Tibial nerve (tissue), 4 donors: ENCODE measurements around the gene OPRPN. TPM values are rescaled to one million over a fixed set of nuclear protein-coding genes. Genes with fewer than 3 reads are reported as not detected.

Source experiments
- DNase-seq, 2 donors: peaks; one replicate each; pipeline ENCODE4 v3.0.0-alpha.2; 2019; ENCODE audit warnings: low spot score in 2 of 2
- H3K27ac ChIP-seq, 4 donors: fragments of 200-600 bp; sonication (generic) in 3 of 4; one replicate each; pipeline ENCODE4 v1.5.1; 2017 to 2019; ENCODE audit warnings: mild to moderate bottlenecking in 1 of 4
- H3K27me3 ChIP-seq, 2 donors: fragments of 200-600 bp; sonication (generic) in 1 of 2; one replicate each; pipeline versions ENCODE4 v1.5.1 to v1.6.0; 2017 to 2019
- H3K36me3 ChIP-seq, 3 donors: fragments of 200-600 bp; sonication (generic); one replicate each; pipeline ENCODE4 v1.5.1; 2018 to 2019
- H3K4me1 ChIP-seq, 4 donors: fragments of 200-600 bp; sonication (generic) in 3 of 4; one replicate each; pipeline ENCODE4 v1.5.1; 2017 to 2019
- H3K4me3 ChIP-seq, 4 donors: fragments of 200-600 bp; sonication (generic) in 3 of 4; one replicate each; pipeline ENCODE4 v1.5.1; 2017 to 2019; ENCODE audit warnings: mild to moderate bottlenecking in 1 of 4, moderate library complexity in 1 of 4
- H3K9me3 ChIP-seq, 4 donors: fragments of 200-600 bp; sonication (generic) in 3 of 4; one replicate each; pipeline ENCODE4 v1.5.1; 2017 to 2019
- EP300 ChIP-seq, 2 donors: sonication (generic); formaldehyde crosslinking; IDR thresholded peaks; one replicate each; pipeline ENCODE4 v1.6.1; 2017; ENCODE audit warnings: antibody characterized with exemption in 2 of 2, mild to moderate bottlenecking in 1 of 2
- POLR2A ChIP-seq, 2 donors: fragments of 450-650 bp; IDR thresholded peaks; one replicate each; pipeline ENCODE4 v1.6.1; 2017; ENCODE audit warnings: antibody characterized with exemption in 2 of 2, mild to moderate bottlenecking in 2 of 2, moderate library complexity in 2 of 2
- WGBS, 2 donors: methylation state at CpG; one replicate each; pipeline ENCODE4 v1.1.5; 2018; 5-methylcytosine and 5-hydroxymethylcytosine counted together
- total RNA-seq, 4 donors: library from RNA; depleted of rRNA; stranded (reverse); fragments of >200 nt; gene quantifications; one replicate each; pipeline ENCODE4 v1.1.0, GENCODE V29; 2016
- TF ChIP-seq, protein P1 (sequence below), 5 experiments: fragments of 200-600 bp in 3 of 5; fragments of 450-650 bp in 2 of 5; sonication (generic) in 3 of 5; IDR thresholded peaks; one replicate each; pipeline ENCODE4 v1.5.1; 2016 to 2019; ENCODE audit warnings: antibody characterized with exemption in 5 of 5, mild to moderate bottlenecking in 3 of 5, moderate library complexity in 2 of 5

The OPRPN gene
- total RNA-seq, 4 donors from 2014 or later, result not detected

DNA sequence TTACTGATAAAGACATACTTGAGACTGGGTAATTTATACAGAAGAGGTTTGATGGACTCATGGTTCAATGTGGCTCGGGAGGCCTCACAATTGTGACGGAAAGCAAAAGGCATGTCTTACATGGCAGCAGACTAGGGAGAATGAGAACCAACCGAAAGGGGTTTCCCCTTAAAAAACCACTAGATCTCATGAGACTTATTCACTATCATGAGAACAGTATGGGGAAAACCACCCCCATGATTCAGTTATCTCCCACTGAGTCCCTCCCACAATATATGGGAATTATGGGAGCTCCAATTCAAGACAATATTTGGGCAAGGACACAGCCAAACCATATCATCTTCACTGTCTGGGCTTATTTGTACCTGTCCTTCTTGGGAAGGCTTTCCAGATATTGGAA is 51.5 kb downstream of the OPRPN start:
- WGBS, 2 donors, result 86 to 90% methylated on average over 3 of the region's 3 CpGs
- no peak for DNase-seq
- Histone ChIP-seq H3K9me3 (no peaks in the 10 kb centered on the region), H3K36me3 (no peaks in the 10 kb centered on the region), H3K4me1 (no peaks in the 10 kb centered on the region), H3K27me3 (no peaks in the 10 kb centered on the region), H3K4me3 (no peak overlapping the region), H3K27ac (no peak overlapping the region)
- no peak for TF ChIP-seq POLR2A (IDR thresholded peaks at IDR 0.05)
- no peak for TF ChIP-seq EP300 (IDR thresholded peaks at IDR 0.05)
- TF ChIP-seq, protein P1, sequence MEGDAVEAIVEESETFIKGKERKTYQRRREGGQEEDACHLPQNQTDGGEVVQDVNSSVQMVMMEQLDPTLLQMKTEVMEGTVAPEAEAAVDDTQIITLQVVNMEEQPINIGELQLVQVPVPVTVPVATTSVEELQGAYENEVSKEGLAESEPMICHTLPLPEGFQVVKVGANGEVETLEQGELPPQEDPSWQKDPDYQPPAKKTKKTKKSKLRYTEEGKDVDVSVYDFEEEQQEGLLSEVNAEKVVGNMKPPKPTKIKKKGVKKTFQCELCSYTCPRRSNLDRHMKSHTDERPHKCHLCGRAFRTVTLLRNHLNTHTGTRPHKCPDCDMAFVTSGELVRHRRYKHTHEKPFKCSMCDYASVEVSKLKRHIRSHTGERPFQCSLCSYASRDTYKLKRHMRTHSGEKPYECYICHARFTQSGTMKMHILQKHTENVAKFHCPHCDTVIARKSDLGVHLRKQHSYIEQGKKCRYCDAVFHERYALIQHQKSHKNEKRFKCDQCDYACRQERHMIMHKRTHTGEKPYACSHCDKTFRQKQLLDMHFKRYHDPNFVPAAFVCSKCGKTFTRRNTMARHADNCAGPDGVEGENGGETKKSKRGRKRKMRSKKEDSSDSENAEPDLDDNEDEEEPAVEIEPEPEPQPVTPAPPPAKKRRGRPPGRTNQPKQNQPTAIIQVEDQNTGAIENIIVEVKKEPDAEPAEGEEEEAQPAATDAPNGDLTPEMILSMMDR (IDR thresholded peaks at IDR 0.05), result no peak

DNA sequence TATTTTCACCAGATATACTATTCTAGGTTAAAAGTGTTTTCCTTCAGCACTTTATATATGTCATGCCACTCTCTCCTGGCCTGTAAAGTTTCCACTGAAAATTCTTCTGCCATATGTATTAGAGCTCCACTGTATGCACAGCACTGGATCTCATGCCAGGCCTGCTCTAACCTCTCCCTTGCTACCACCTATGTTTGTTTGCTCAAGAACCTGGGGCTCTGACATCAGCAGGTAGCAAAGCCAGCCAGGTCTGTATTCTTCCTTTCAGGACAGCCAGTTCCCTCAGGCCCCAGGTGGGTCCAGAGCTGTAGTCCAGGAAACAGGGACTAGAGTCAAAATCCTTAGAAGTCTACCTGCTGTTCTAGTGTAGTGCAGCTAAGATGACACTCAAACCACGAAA is 55.2 kb downstream of the OPRPN start:
- H3K4me3 ChIP-seq, result no peak overlapping the region
- no peak overlapping the region for H3K27ac ChIP-seq
- whole genome bisulfite sequencing, 2 donors, result 0 to 38% methylated on average over 1 of the region's 1 CpG
- no peaks in the 10 kb centered on the region for H3K4me1 ChIP-seq
- TF ChIP-seq EP300 (IDR thresholded peaks at IDR 0.05), result no peak
- TF ChIP-seq, protein P1 (IDR thresholded peaks at IDR 0.05), result no peak
- no peak for TF ChIP-seq POLR2A (IDR thresholded peaks at IDR 0.05)
- DNase-seq, result no peak
- peaks cover 0 to 2% (median 0%) of the 10 kb centered on the region in 4 donors for H3K9me3 ChIP-seq
- no peaks in the 10 kb centered on the region for H3K36me3 ChIP-seq
- H3K27me3 ChIP-seq, result no peaks in the 10 kb centered on the region

Other genes starting within 250 kb of the OPRPN start
- not detected for gene PRR27, start 243.7 kb upstream of the OPRPN start, total RNA-seq
- gene ODAM, start 202.2 kb upstream of the OPRPN start, total RNA-seq, result not detected
- gene FDCSP, start 171.8 kb upstream of the OPRPN start, total RNA-seq, result not detected
- gene CSN3, start 155.3 kb upstream of the OPRPN start, total RNA-seq, result not detected
- not detected for gene CABS1, start 63.0 kb upstream of the OPRPN start, total RNA-seq
- gene SMR3A, start 37.2 kb upstream of the OPRPN start, total RNA-seq, result not detected
- not detected for gene SMR3B, start 14.8 kb upstream of the OPRPN start, total RNA-seq
- gene MUC7, start 74.3 kb downstream of the OPRPN start, total RNA-seq, result not detected
- not detected for gene AMTN, start 120.6 kb downstream of the OPRPN start, total RNA-seq
- not detected for gene AMBN, start 194.3 kb downstream of the OPRPN start, total RNA-seq
- not detected for gene ENAM, start 230.8 kb downstream of the OPRPN start, total RNA-seq